GM12873 (cell line): ENCODE results near the gene RNFT2.

ENCODE experiments used
- TF ChIP-seq, protein P1 (sequence below): IDR thresholded peaks from 2 replicates; pipeline ENCODE4 v1.5.1; 2012; ENCODE audit warnings: low read depth, mild to moderate bottlenecking, moderate library complexity, low read length, control low read depth; ENCODE audit not compliant: insufficient read depth; ENCODE audit errors: missing control alignments

The RNFT2 gene, protein sequence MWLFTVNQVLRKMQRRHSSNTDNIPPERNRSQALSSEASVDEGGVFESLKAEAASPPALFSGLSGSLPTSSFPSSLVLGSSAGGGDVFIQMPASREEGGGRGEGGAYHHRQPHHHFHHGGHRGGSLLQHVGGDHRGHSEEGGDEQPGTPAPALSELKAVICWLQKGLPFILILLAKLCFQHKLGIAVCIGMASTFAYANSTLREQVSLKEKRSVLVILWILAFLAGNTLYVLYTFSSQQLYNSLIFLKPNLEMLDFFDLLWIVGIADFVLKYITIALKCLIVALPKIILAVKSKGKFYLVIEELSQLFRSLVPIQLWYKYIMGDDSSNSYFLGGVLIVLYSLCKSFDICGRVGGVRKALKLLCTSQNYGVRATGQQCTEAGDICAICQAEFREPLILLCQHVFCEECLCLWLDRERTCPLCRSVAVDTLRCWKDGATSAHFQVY

DNA sequence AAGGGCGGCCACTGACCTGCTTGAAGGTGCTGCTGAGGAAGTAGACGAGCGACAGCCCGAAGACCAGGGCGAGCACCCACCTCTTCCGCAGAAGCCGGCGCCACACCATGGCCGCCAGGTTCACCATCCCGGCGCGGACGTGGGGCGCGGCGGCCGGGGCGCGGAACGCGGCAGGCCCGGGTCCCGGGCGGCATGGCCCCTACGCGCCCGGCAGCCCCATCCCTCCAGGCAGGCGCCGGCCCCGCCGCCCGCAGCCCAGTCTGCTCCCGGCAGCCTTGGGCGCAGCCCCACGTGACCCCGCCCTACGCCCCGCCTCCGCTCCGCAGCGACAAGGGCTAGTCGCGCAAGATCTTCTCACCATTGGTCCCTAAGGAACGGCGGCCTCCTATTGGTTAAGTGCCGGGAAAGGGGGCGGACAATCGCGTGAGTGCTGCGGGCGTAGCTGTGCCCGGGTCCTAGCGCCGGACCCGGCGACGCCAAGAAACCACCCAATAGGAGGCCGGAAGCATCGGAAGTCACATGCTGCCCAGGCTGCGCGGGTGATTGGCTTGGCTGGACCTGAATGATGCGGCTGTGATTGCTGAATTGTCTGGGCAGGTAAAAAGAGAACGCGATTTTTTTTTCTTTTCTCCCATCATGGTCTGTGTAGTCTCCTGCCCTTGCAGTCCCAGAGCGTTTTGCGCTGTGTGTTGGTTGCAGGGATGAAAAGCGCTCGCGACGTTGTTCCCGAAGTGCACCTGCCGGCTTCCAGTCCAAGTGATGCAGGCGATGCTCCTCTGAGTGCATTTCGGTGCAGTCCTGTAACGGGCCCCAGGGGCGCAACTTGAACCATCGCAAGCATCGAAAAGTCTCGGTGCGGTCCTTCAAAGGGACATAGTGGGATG lies at the start of gene RNFT2, which contains the start of gene SPRING1:
Gene RNFT2 (plus strand): TSS at position 542 of the 884 bp plus-strand sequence. CDS start 2,183 bp downstream, outside the sequence.
Gene SPRING1 (minus strand): TSS at position 296 of the 884 bp plus-strand sequence. CDS start 169 bp downstream, at position 127.
- TF ChIP-seq, protein P1, sequence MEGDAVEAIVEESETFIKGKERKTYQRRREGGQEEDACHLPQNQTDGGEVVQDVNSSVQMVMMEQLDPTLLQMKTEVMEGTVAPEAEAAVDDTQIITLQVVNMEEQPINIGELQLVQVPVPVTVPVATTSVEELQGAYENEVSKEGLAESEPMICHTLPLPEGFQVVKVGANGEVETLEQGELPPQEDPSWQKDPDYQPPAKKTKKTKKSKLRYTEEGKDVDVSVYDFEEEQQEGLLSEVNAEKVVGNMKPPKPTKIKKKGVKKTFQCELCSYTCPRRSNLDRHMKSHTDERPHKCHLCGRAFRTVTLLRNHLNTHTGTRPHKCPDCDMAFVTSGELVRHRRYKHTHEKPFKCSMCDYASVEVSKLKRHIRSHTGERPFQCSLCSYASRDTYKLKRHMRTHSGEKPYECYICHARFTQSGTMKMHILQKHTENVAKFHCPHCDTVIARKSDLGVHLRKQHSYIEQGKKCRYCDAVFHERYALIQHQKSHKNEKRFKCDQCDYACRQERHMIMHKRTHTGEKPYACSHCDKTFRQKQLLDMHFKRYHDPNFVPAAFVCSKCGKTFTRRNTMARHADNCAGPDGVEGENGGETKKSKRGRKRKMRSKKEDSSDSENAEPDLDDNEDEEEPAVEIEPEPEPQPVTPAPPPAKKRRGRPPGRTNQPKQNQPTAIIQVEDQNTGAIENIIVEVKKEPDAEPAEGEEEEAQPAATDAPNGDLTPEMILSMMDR = peak; percentile 43

DNA sequence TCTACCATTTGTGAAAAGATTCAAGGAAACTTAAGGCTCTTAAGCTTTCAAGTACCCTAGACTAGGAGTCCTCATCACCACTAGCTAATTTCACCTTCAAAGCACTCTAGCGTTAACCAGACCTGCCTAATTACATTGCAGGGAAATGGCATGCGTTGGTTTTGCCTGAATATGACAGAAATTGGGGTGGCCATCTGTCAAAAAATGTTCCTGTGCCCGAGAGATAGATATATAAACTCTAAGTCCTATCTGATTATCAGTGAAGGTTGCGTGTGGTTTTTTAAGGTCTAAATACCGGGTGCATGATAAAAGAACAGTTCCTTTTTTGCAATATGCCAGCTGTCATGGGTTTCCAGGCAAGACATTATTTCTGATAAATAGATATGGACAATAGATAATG lies 48.6 kb upstream of the RNFT2 start:
- TF ChIP-seq, protein P1 = no peak

DNA sequence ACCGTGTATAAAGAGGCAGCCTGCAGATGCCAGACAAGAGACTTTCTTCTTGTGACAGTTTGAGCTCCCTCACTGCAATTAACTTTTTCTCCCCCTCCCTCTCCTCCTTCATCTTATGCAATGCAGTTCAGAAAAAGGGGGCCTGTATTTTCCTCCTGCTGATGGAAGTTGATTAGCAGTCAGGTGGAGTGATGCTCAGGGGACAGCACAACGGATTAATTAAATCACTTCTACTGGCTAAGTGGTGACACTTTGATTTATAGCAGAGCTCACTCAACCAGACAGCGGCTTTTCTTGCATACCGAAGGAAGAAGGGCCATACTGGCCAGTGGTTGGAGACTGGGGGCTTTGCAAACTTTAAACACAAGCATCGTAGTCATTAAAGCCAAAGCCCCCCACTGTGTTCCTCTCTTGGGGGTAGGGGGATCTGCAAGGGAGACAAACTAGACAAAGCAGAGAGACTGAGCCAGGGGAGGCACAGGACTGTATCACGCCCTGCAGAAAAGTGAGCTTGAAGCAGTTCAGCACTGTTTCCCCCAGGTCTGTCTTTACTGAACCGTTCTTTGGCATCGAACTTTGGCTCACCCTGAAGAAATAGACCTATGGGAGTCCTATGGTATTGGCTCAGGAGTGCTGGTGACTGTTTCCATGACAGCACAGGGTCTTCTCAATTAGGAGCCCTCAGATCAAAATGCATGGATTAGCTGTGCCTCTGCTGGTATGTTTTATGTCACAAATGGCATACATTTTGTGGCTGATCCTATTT lies 48.0 kb upstream of the RNFT2 start:
- TF ChIP-seq, protein P1 = no peak

DNA sequence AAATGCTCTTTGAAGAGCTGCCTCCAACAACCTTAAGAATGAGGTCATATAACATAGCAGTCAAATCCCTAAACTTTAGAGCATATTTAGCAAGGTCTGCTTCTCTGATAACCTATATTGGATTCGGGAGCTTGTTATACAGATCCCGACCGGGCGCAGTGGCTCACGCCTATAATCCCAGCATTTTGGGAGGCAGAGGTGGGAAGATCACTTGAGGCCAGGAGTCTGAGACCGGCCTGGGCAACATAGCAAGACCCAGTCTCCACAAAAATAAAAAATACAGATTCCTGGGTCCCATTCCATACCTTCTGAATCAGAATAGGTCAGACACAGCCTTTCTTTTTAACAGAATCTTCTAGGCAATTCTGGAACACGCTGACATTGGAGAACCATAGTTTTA lies 46.9 kb upstream of the RNFT2 start:
- TF ChIP-seq, protein P1 = no peak

DNA sequence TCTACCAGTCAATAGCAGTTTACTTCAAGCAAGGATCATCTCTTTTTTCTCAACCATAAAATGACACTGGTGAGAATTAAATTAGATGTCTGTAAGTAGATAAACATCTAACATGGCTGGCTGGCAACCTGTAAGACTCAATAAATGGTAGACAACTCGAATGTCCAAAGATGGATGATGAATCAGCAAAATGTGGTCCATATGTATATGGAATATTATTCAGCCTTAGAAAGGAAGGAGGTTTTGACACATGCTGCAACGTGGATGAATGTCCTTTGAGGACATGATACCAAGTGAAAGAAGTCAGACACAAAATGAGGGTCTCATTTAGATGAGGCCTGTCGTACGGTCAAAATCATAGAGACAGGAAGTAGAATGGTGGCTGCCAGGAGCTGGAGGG lies 46.5 kb upstream of the RNFT2 start:
- TF ChIP-seq, protein P1 = no peak

DNA sequence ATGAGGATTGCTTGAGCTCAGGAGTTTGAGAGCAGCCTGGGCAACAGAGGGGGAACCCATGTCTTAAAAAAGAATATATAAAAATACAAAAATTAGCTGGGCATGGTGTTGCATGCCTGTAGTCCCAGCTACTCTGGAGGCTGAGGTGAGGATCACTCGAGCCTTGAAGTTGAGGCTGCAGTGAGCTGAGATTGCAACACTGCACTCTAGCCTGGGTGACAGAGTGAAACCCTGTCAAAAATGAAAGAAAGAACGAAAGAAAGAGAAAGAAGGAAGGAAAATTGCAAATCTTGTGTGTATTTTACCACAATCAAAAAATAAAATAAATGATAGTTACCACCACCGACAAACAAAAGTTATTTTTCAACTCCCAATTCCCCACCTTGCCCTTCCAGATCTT lies 45.5 kb upstream of the RNFT2 start:
- TF ChIP-seq, protein P1 = no peak
